ENCODE data around the gene REC8.

Gene REC8

GRCh38 chr14:24182110-24182882, 10.4 kb downstream of the REC8 start:
- DNase-seq: no peak
- peaks cover 99% of the 10 kb centered on the region for H3K36me3 Mint-ChIP-seq (ENCODE audit: low read depth)
- H3K27me3 Mint-ChIP-seq: no peaks in the 10 kb centered on the region
- no peaks in the 10 kb centered on the region for H3K9me3 Mint-ChIP-seq
- H3K4me1 Mint-ChIP-seq (ENCODE audit: low read depth): peaks cover 18% of the 10 kb centered on the region
- H3K4me3 Mint-ChIP-seq: no peak overlapping the region
- H3K27ac Mint-ChIP-seq: peak overlapping the region; percentile 53

- peaks cover 26% of the 10 kb centered on the region for H3K4me1 Mint-ChIP-seq (ENCODE audit: low read depth)
- H3K4me3 Mint-ChIP-seq: no peak overlapping the region
- no peak for DNase-seq
- H3K27me3 Mint-ChIP-seq: no peaks in the 10 kb centered on the region
- H3K27ac Mint-ChIP-seq: no peak overlapping the region
- peaks cover 98% of the 10 kb centered on the region for H3K36me3 Mint-ChIP-seq (ENCODE audit: low read depth)
- H3K9me3 Mint-ChIP-seq: no peaks in the 10 kb centered on the region
Observed at GRCh38 chr14:24183014-24183481, 11.2 kb downstream of the REC8 start.

- H3K9me3 Mint-ChIP-seq: no peaks in the 10 kb centered on the region
- no peaks in the 10 kb centered on the region for H3K27me3 Mint-ChIP-seq
- peaks cover 29% of the 10 kb centered on the region for H3K4me1 Mint-ChIP-seq (ENCODE audit: low read depth)
- no peak overlapping the region for H3K27ac Mint-ChIP-seq
- no peak for DNase-seq
- H3K36me3 Mint-ChIP-seq (ENCODE audit: low read depth): peaks cover 95% of the 10 kb centered on the region
- no peak overlapping the region for H3K4me3 Mint-ChIP-seq
Observed at GRCh38 chr14:24184104-24184970, 12.5 kb downstream of the REC8 start.

- no peak for DNase-seq
- Mint-ChIP-seq H3K27ac (peak overlapping the region; percentile 71), H3K4me1 (ENCODE audit: low read depth) (peaks cover 33% of the 10 kb centered on the region), H3K4me3 (no peak overlapping the region), H3K9me3 (no peaks in the 10 kb centered on the region), H3K36me3 (ENCODE audit: low read depth) (peaks cover 94% of the 10 kb centered on the region), H3K27me3 (no peaks in the 10 kb centered on the region)
Observed at GRCh38 chr14:24185026-24185425, 13.1 kb downstream of the REC8 start.

- Mint-ChIP-seq H3K36me3 (ENCODE audit: low read depth) (peaks cover 92% of the 10 kb centered on the region), H3K9me3 (no peaks in the 10 kb centered on the region), H3K4me1 (ENCODE audit: low read depth) (peaks cover 37% of the 10 kb centered on the region), H3K27me3 (no peaks in the 10 kb centered on the region), H3K4me3 (no peak overlapping the region), H3K27ac (peak overlapping the region; percentile 50)
- no peak for DNase-seq
Observed at GRCh38 chr14:24185741-24186140, 13.9 kb downstream of the REC8 start.

GRCh38 chr14:24186831-24187538, 15.1 kb downstream of the REC8 start:
- Mint-ChIP-seq H3K27ac (peak overlapping the region; percentile 60), H3K36me3 (ENCODE audit: low read depth) (peaks cover 90% of the 10 kb centered on the region), H3K27me3 (no peaks in the 10 kb centered on the region), H3K9me3 (no peaks in the 10 kb centered on the region), H3K4me1 (ENCODE audit: low read depth) (peaks cover 46% of the 10 kb centered on the region), H3K4me3 (peak overlapping the region; percentile 94)
- DNase-seq: no peak

GRCh38 chr14:24187539-24187915, 15.6 kb downstream of the REC8 start:
- no peaks in the 10 kb centered on the region for H3K9me3 Mint-ChIP-seq
- no peaks in the 10 kb centered on the region for H3K27me3 Mint-ChIP-seq
- peak overlapping the region; percentile 94 for H3K4me3 Mint-ChIP-seq
- no peak for DNase-seq
- peak overlapping the region; percentile 97 for H3K27ac Mint-ChIP-seq
- peaks cover 48% of the 10 kb centered on the region for H3K4me1 Mint-ChIP-seq (ENCODE audit: low read depth)
- H3K36me3 Mint-ChIP-seq (ENCODE audit: low read depth): peaks cover 90% of the 10 kb centered on the region

GRCh38 chr14:24188251-24189058, 16.6 kb downstream of the REC8 start, which contains the start of gene IPO4:
Gene IPO4, minus strand, starts transcription at chr14:24188816. Its CDS starts 29 bp downstream, at chr14:24188787.
- Mint-ChIP-seq H3K4me1 (ENCODE audit: low read depth) (peaks cover 54% of the 10 kb centered on the region), H3K36me3 (ENCODE audit: low read depth) (peaks cover 88% of the 10 kb centered on the region), H3K27ac (peak within 1 kb of the TSS; percentile 97), H3K9me3 (no peaks in the 10 kb centered on the region), H3K4me3 (peak within 1 kb of the TSS; percentile 94), H3K27me3 (no peaks in the 10 kb centered on the region)
- peak; percentile 92 for DNase-seq

GRCh38 chr14:24189059-24189375, 17.1 kb downstream of the REC8 start:
- H3K4me1 Mint-ChIP-seq (ENCODE audit: low read depth): peaks cover 56% of the 10 kb centered on the region
- no peaks in the 10 kb centered on the region for H3K9me3 Mint-ChIP-seq
- H3K4me3 Mint-ChIP-seq: peak overlapping the region; percentile 94
- H3K27me3 Mint-ChIP-seq: no peaks in the 10 kb centered on the region
- H3K27ac Mint-ChIP-seq: peak overlapping the region; percentile 97
- peaks cover 84% of the 10 kb centered on the region for H3K36me3 Mint-ChIP-seq (ENCODE audit: low read depth)
- no peak for DNase-seq

- H3K27ac Mint-ChIP-seq: peak overlapping the region; percentile 97
- DNase-seq: no peak
- H3K27me3 Mint-ChIP-seq: no peaks in the 10 kb centered on the region
- no peaks in the 10 kb centered on the region for H3K9me3 Mint-ChIP-seq
- peak overlapping the region; percentile 94 for H3K4me3 Mint-ChIP-seq
- H3K4me1 Mint-ChIP-seq (ENCODE audit: low read depth): peaks cover 61% of the 10 kb centered on the region
- peaks cover 84% of the 10 kb centered on the region for H3K36me3 Mint-ChIP-seq (ENCODE audit: low read depth)
Observed at GRCh38 chr14:24189460-24189859, 17.6 kb downstream of the REC8 start.

- DNase-seq: no peak
- no peak overlapping the region for H3K4me3 Mint-ChIP-seq
- H3K4me1 Mint-ChIP-seq (ENCODE audit: low read depth): peaks cover 67% of the 10 kb centered on the region
- H3K9me3 Mint-ChIP-seq: no peaks in the 10 kb centered on the region
- H3K27me3 Mint-ChIP-seq: no peaks in the 10 kb centered on the region
- H3K36me3 Mint-ChIP-seq (ENCODE audit: low read depth): peaks cover 81% of the 10 kb centered on the region
- H3K27ac Mint-ChIP-seq: peak overlapping the region; percentile 63
Observed at GRCh38 chr14:24190416-24190815, 18.5 kb downstream of the REC8 start.

GRCh38 chr14:24192933-24193332, 21.1 kb downstream of the REC8 start:
- Mint-ChIP-seq H3K4me3 (peak overlapping the region; percentile 7), H3K9me3 (no peaks in the 10 kb centered on the region), H3K27me3 (no peaks in the 10 kb centered on the region), H3K27ac (peak overlapping the region; percentile 37), H3K36me3 (ENCODE audit: low read depth) (peaks cover 69% of the 10 kb centered on the region), H3K4me1 (ENCODE audit: low read depth) (peaks cover 59% of the 10 kb centered on the region)
- DNase-seq: no peak

- no peaks in the 10 kb centered on the region for H3K27me3 Mint-ChIP-seq
- no peaks in the 10 kb centered on the region for H3K9me3 Mint-ChIP-seq
- peak overlapping the region; percentile 98 for H3K27ac Mint-ChIP-seq
- peaks cover 64% of the 10 kb centered on the region for H3K4me1 Mint-ChIP-seq (ENCODE audit: low read depth)
- H3K36me3 Mint-ChIP-seq (ENCODE audit: low read depth): peaks cover 70% of the 10 kb centered on the region
- H3K4me3 Mint-ChIP-seq: peak overlapping the region; percentile 97
- DNase-seq: no peak
Observed at GRCh38 chr14:24194186-24194872, 22.4 kb downstream of the REC8 start.
